Stimulated activated CD4-positive, alpha-beta T cell treated with anti-CD3 and anti-CD28 coated beads, TNF-alpha, amount 100 ng/mL, for 4 hours (primary cell): ENCODE data around the gene ZNRF4.
"Not testable (repeated sequence)": the region's sequence is repeated elsewhere in the genome, so short reads cannot be mapped to it uniquely, and the experiment has no call there.

Experiments
- DNase-seq, 3 experiments: peaks; one replicate each; pipeline ENCODE4 v3.0.0-alpha.2; 2020; ENCODE audit warnings: low read depth in 3 of 3

Gene ZNRF4

GRCh38 chr19:5477451-5478215 lies 22.4 kb downstream of the ZNRF4 start:
- no peak for DNase-seq

DNA sequence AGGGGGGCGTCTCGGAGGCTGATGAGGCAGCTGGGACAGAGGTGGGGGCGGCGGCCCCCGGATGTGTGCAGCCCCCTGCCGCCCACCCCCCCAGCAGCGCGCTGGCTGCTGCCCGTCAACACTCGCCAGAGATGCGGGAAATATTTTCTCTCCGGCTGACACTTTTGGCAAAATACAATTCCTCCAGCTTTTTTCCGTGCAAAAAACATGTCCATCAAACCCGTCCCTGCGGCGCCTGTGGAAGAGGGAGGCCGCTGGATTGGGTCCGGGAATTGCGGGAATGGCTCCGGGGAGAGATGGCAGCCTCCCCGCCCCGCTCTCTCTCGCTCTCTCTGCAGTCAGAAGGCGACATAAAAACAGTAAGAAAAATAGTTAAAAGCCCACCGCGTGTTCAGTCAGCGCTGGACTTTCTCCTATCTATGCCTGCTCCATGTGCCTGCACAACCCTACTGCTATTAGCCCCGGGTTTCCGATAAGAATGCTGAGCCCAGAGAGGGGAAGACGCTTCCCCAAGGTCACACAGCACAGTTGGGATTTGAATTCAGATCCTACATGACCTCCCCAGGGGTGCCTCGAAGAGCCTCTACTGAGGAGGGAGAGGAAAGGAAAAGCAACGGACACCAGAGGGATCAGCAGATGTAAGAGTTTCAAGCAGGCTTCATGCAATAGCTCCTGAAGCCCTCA lies 23.2 kb downstream of the ZNRF4 start:
- no peak for DNase-seq

GRCh38 chr19:5478925-5479588 lies 23.8 kb downstream of the ZNRF4 start:
- DNase-seq, result no peak

DNA sequence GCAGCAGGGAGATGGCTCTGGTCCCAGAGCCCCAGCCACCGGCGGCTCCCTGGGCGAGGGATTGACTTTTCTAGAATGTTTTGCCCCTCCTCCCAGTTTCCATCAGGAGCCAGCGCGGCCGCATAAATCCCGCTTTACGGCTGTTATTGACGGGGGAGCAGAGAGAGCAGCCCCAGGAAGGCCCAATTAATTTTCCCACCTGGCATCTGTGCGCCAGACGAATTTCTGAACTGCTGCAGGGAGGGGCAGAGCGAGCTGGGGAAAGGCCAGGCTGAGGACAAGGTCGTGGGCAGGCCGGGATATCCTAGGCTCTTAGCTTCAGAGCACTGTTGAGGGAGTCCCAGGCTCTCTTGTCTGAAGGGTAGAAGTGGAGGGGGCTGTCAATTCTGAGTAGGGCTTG lies 24.7 kb downstream of the ZNRF4 start:
- no peak for DNase-seq

DNA sequence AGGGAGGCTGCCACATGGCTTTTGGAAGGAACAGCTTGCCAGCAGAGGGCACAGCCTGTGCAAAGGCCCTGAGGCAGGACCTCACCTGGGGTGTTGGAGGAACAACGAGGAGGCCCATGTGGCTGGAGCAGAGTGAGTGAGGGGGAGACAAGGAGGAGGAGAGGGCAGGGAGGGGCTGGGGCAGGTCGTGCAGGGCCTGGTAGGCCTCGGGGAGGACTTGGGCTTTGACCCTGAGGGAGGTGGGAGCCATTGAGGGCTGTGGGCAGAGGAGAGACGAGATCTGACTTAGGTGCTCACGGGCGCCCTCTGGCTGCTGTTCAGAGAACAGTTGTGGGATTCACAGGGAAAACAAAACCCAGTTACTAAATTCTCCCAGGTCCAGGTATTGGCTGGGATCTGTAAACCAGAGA lies 25.2 kb downstream of the ZNRF4 start:
- DNase-seq, result peak in 1 of 3 experiments; percentile 16

- DNase-seq, result no peak
Measured at GRCh38 chr19:5481957-5482356, 26.7 kb downstream of the ZNRF4 start.

GRCh38 chr19:5484398-5485285 lies 29.4 kb downstream of the ZNRF4 start:
- no peak for DNase-seq

DNA sequence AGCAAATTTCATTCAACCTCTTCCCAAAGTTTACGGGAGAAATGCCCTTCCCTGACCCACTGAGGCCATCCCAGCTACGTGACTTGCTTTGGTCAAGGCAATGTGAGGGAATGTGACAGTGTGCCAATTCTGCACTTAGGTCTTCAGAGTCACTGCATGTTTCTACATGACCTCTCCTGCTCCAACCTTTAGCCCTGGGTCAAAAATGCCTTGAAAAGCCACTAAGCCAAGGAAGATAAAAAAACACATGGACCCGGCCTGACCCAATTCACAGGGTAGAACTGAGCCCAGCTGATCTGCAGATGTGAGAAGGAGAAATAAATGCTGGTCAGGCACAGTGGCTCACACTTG lies 30.0 kb downstream of the ZNRF4 start:
- no peak for DNase-seq

DNA sequence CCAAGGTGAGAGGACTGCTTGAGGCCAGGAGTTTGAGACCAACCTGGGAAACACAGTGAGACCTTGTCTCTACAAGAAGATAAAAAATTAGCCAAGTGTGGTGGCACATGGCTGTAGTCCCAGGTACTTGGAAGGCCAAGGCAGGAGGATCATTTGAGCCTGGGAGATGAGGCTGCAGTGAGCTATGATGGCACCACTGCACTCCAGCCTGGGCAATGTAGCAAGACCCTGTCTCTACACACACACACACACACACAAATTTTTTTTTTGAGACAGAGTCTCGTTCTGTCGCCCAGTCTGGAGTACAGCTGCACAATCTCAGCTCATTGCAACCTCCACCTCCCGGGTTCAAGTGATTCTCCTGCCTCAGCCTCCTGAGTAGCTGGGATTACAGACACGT lies 30.4 kb downstream of the ZNRF4 start:
- DNase-seq, result not testable (repeated sequence)

DNA sequence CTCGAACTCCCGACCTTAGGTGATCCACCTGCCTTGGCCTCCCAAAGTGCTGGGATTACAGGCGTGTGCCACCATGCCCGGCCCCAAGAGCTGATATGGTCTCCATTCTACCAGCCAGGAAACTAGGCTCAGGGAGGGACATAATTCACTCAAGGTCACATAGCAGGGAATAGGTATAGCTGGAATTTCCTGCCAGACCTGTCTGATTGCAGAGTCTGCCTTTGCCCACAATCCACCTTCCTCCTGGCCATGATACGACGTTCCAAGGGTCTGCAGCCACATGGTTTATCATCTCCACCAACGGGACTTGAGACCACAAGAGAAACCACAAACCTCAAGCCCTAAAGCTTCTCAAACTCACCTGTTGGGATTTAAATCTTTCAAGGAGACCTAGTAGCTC lies 32.0 kb downstream of the ZNRF4 start:
- no peak for DNase-seq

- no peak for DNase-seq
Measured at GRCh38 chr19:5489551-5489950, 34.3 kb downstream of the ZNRF4 start.

GRCh38 chr19:5491565-5491964 lies 36.3 kb downstream of the ZNRF4 start:
- DNase-seq, result no peak

DNA sequence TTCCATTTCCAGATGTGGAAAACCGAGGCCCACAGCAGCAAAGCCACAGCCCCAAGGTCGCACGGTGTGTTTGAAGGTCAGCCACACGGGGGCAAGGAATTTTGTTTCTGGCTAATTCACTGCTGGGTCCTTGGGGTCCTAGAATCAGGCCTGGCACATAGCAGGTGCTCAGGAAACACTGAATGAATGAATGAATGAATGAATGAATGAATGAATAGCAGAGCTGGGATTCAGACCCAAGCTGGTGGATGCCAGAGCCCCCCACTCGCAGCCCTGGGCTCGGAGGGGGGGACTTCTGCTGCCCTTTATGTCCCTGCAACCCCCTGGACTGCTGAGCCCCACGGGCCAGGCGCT lies 37.0 kb downstream of the ZNRF4 start:
- no peak for DNase-seq

DNA sequence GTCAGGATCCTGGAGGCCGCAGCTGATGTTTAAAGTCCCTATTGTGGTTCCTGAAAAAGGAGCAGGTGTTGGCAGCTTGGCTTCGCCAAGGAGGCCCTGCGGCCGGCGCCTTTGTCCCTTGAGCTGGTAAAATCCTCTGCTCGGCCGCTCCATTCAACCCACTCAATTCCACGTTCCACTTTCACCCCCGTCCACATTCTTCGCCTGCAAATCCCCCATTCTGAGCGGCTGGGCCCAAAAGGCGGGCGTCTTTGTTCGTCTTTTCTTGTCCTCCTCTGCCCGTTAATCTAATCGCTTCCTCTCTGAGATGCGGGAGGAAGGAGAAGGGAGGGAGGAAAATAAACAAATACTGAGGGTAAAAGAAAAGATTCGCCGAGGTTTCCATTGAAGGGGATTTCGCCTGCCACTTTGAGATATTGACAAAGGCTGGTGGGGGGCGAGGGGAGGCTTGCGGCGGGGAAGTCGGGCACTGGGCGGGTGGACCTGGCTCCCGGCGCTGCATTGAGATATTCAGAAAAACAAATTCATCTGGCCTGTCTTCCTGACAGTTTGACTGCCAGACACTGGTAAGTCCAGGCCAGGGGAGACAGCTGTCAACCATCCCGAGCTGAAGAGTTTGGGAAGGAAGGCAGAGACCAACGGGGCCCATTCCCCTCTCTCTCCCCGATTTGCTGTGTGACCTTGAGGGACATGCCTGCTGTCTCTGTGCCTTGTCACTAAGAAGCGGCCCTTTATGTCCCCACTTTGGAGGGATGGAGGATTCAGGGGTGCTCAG lies 37.6 kb downstream of the ZNRF4 start:
- DNase-seq, result no peak

GRCh38 chr19:5494773-5495172 lies 39.6 kb downstream of the ZNRF4 start:
- DNase-seq, result no peak

GRCh38 chr19:5495792-5496191 lies 40.6 kb downstream of the ZNRF4 start:
- DNase-seq, result no peak

DNA sequence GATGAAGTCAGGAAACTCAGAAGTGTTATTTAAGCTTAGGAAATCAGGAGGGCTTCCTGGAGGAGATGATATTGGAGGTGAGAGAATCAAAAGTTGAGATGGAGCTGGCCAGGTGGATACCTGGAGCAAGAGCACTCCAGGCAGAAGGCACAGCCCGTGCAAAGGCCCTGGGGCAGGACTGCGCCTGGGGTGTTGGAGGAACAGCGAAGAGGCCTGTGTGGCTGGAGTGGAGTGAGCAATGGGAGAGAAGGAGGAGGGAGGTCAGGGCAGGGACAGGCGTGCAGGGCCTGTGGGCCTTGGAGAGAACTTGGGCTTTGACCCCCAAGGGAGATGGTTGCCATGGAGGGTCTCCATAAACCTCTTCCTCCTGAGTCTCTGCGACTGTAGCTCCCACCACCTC lies 42.1 kb downstream of the ZNRF4 start:
- no peak for DNase-seq

DNA sequence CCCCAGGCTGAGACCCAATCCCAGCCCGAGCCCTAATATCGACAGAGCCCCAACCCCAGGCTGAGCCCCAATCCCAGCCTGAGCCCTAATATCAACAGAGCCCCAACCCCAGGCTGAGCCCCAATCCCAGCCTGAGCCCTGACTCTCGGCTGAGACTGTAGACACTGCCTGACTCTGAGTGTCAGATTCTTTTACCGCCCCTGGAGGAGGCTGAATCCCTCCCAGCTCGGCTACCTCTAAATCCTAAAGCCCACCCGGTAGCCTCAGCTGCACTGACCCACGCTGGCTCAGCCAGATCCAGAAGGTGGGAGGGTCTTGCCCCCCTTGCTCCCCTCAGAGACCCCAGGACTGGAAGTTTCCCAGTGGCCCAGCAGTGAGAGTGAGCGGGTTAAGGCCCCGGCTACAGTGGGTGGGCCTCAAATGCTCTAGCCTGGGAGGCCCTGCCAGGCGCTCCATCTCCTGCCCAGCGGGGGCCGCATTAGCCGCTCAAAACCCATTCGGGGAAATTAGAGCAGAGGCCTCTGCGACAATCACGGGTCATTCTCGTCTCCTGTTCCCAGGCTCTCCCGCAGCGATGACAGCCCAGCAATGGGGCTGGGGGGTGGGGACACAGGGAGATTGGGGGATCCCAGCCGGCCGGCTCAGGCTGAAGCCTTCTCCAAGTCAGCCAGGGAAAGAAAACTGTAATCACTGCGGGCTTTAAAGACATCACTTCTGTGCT lies 43.8 kb downstream of the ZNRF4 start:
- DNase-seq, result no peak

DNA sequence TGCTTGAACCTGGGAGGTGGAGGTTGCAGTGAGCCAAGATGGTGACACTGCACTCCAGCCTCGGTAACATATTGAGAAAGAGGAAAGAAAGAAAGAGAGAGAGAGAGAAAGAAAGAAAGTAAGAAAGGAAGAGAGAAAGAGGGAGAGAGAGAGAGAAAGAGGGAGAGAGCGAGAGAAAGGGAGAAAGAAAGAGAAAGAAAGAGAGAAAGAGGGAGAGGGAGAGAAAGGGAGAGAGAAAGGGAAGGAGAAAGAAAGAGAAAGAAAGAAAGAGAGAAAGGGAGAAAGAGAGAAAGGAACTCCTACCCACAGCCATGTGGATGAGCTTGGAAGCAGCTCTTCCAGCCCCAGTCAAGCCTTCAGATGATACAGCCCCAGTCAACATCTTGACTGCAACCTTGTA lies 46.7 kb downstream of the ZNRF4 start:
- no peak for DNase-seq

DNA sequence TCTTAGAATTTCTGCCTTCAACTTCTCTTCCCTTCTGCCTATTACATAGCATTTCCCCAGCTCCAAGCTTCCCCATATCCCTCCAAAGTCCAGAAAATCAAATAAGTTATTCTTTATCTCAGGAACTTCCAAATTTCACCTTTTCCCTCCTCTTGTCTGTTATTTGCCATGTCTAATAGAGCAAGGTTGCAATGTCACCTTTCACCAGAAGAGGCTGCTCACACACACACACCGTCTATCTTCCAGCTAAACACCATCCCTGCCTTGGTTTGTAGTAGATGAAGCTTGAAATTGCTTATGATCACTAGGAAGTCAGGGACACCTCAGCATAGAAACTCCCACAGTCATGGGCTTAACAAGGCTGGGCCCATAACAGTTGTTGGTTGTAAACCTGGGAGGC lies 48.4 kb downstream of the ZNRF4 start:
- no peak for DNase-seq

GRCh38 chr19:5504114-5504513 lies 48.9 kb downstream of the ZNRF4 start:
- no peak for DNase-seq
